GM12865 (cell line): ENCODE data around the gene PLXNB1.

Source experiments
- DNase-seq: peaks from one replicate; pipeline ENCODE4 v3.0.0; 2010; ENCODE audit warnings: low read depth
- H3K4me3 ChIP-seq: 2 replicates; pipeline ENCODE4 v1.5.1; 2011; ENCODE audit warnings: mild to moderate bottlenecking, low read depth, low read length, control low read depth
- CTCF ChIP-seq: IDR thresholded peaks from 2 replicates; pipeline ENCODE4 v1.5.1; 2011; ENCODE audit warnings: low read length, control low read depth, low read depth, inconsistent platforms; ENCODE audit not compliant: insufficient read depth; ENCODE audit errors: missing control alignments

Gene PLXNB1

GRCh38 chr3:48399387-48400172 is 30.3 kb downstream of the PLXNB1 start:
- no peak for DNase-seq
- TF ChIP-seq CTCF, result no peak
- H3K4me3 ChIP-seq, result no peak overlapping the region

GRCh38 chr3:48398701-48399386 is 31.0 kb downstream of the PLXNB1 start:
- no peak overlapping the region for H3K4me3 ChIP-seq
- TF ChIP-seq CTCF, result no peak
- DNase-seq, result no peak

- no peak for TF ChIP-seq CTCF
- no peak overlapping the region for H3K4me3 ChIP-seq
- DNase-seq, result no peak
These were observed 31.9 kb downstream of the PLXNB1 start for GRCh38 chr3:48397767-48398681.

GRCh38 chr3:48395714-48396113 is 34.2 kb downstream of the PLXNB1 start:
- no peak overlapping the region for H3K4me3 ChIP-seq
- no peak for TF ChIP-seq CTCF

GRCh38 chr3:48394391-48394790 is 35.5 kb downstream of the PLXNB1 start:
- no peak for DNase-seq
- TF ChIP-seq CTCF, result no peak
- H3K4me3 ChIP-seq, result no peak overlapping the region

More at GRCh38 chr3:48395714-48396113, 34.2 kb downstream of the PLXNB1 start:
- no peak for DNase-seq

GRCh38 chr3:48388966-48389365 is 40.9 kb downstream of the PLXNB1 start:
- no peak for DNase-seq
- H3K4me3 ChIP-seq, result no peak overlapping the region
- TF ChIP-seq CTCF, result no peak
